Measurements from ENCODE around the gene AFTPH.

DNA sequence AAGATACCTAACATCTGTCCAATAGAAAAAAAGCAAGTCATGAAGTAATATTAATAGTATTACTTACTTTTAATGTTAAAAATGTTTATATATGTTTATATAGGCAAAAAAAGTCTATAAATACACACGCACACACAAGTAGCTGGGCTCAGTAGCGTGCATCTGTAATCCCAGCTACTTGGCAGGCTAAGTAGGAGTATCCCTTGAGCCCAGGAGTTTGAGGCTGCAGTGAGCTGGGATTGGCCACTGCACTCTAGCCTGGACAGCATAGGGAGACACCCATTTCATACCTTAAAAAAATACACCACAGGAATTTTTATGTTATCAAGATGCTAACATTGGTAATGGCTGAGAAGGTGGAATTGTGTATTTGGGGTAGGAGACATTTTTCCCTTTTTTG is 17.4 kb upstream of the AFTPH start:
- TF ChIP-seq POLR2A (IDR thresholded peaks at IDR 0.05; ENCODE audit: low read length) = no peak
- no peak for TF ChIP-seq GATA1 (IDR thresholded peaks at IDR 0.05; ENCODE audit: low read depth, low read length)
